Right kidney (tissue), 1 donor: ENCODE data around the gene KLK3.
"Not testable (repeated sequence)": the region's sequence is repeated elsewhere in the genome, so short reads cannot be mapped to it uniquely, and the experiment has no call there.

ENCODE experiments used
- DNase-seq: peaks from one replicate; pipeline ENCODE4 v3.0.0-alpha.2; 2016

Gene KLK3

GRCh38 chr19:50861496-50862286 lies 7.0 kb downstream of the KLK3 start:
- no peak for DNase-seq

DNA sequence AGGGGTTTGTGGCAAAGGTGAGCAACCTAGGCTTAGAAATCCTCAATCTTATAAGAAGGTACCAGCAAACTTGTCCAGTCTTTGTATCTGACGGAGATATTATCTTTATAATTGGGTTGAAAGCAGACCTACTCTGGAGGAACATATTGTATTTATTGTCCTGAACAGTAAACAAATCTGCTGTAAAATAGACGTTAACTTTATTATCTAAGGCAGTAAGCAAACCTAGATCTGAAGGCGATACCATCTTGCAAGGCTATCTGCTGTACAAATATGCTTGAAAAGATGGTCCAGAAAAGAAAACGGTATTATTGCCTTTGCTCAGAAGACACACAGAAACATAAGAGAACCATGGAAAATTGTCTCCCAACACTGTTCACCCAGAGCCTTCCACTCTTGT lies 14.8 kb downstream of the KLK3 start:
- DNase-seq = no peak

- no peak for DNase-seq
Measured at GRCh38 chr19:50870417-50871089, 15.8 kb downstream of the KLK3 start.

DNA sequence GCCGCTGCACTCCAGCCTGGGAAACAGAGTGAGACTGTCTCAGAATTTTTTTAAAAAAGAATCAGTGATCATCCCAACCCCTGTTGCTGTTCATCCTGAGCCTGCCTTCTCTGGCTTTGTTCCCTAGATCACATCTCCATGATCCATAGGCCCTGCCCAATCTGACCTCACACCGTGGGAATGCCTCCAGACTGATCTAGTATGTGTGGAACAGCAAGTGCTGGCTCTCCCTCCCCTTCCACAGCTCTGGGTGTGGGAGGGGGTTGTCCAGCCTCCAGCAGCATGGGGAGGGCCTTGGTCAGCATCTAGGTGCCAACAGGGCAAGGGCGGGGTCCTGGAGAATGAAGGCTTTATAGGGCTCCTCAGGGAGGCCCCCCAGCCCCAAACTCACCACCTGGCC lies 18.3 kb downstream of the KLK3 start, which contains the start of gene KLK2:
Gene KLK2 (plus strand): TSS at position 384 of the 400 bp plus-strand sequence. CDS start 35 bp downstream, outside the sequence.
- no peak for DNase-seq

DNA sequence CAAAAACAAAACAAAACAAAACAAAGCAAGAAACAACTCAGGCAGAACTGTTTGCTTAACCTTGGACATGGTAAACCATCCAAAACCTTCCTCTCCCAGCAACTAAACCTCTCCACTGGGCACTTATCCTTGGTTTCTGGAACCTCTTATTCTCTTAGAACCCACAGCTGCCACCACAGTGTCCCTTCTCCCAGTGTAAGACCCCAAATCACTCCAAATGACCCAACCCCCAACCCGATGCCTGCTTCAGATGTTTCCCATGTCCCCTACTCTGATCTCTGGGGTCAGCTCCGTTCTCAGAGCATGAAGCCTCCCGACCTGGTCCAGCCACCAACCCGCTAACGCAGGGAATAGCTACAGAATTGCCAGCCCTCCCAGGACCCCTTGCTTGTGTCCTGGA lies 19.5 kb downstream of the KLK3 start:
- no peak for DNase-seq

DNA sequence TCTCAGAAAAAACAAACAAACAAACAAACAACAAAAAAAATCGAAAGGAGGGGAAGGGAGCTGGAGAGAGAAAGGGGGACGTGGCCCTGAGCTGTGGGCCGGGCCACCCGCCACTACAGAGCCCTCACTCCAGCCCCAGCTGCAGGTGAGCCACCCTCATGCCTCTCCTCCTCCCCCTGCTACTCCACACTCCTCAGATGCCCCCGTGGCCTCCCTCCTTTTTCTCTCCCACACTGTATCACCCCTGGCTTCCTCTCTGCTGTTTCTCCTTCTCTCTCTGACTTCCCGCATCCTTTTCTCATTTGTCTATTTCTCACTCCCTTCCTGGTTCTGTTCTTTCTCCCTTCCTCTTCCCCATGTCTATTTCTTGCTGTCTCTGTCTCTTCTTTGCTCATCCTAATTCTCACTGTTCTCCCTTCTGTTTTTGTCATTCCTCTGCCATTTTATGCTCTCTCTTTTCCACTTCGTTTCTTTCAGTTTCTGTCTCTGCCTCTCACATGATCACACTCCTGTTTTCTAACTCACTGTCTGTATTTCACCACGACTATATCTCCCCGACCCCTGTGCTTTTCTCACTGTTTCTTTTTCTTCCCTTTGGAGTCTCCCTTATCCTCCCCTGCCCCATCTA lies 21.2 kb downstream of the KLK3 start:
- DNase-seq = no peak

GRCh38 chr19:50876456-50876855 lies 21.7 kb downstream of the KLK3 start:
- DNase-seq = no peak

DNA sequence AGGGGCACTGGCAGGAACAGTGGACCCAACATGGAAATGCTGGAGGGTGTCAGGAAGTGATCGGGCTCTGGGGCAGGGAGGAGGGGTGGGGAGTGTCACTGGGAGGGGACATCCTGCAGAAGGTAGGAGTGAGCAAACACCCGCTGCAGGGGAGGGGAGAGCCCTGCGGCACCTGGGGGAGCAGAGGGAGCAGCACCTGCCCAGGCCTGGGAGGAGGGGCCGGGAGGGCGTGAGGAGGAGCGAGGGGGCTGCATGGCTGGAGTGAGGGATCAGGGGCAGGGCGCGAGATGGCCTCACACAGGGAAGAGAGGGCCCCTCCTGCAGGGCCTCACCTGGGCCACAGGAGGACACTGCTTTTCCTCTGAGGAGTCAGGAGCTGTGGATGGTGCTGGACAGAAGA lies 22.6 kb downstream of the KLK3 start:
- DNase-seq = no peak

- no peak for DNase-seq
Measured at GRCh38 chr19:50878851-50879250, 24.1 kb downstream of the KLK3 start.

DNA sequence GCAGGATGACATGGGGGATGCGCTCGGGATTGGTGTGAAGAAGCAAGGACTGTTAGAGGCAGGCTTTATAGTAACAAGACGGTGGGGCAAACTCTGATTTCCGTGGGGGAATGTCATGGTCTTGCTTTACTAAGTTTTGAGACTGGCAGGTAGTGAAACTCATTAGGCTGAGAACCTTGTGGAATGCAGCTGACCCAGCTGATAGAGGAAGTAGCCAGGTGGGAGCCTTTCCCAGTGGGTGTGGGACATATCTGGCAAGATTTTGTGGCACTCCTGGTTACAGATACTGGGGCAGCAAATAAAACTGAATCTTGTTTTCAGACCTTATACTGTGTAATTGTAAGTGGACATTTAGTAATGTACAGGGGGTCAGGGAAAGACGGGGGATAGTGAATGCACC lies 25.5 kb downstream of the KLK3 start:
- DNase-seq = no peak

DNA sequence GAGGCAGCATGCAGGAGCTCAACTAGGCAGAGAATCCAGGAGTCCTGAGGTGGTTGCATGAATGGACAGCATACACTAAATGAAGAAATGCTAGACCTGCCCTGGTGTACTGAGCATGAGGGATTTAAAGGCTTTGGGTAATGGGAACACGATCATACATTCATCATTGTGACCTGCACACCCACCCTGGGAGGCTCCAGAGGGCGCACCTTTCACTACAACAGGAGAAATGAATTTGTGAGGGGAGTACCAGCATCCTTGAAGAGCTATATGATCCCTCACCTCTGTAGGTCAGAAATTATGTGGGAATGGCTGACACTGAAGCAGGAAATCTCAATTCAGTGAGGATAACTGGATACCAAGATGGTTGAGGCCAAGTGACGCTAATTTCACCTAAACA lies 27.5 kb downstream of the KLK3 start:
- DNase-seq = no peak

DNA sequence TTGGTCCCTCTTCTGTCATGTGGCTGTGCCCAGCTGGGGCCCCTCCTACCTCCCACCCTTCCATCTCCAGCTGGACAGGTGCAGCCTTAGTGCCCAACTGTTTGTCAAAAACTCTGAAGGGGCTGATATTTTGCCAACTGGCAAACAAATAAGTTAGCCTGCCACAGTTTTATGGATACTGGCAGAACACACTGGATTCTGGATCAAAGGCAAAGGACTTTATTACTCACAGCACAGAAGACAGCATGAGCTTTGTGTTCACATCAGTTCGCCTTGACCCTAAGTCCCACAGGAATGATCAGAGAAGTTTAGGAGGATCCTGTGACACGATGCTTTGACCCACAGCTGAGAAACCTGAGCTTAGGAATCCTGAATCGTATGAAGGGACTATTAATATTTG lies 34.9 kb downstream of the KLK3 start:
- DNase-seq = no peak

GRCh38 chr19:50890422-50891252 lies 35.9 kb downstream of the KLK3 start:
- no peak for DNase-seq

DNA sequence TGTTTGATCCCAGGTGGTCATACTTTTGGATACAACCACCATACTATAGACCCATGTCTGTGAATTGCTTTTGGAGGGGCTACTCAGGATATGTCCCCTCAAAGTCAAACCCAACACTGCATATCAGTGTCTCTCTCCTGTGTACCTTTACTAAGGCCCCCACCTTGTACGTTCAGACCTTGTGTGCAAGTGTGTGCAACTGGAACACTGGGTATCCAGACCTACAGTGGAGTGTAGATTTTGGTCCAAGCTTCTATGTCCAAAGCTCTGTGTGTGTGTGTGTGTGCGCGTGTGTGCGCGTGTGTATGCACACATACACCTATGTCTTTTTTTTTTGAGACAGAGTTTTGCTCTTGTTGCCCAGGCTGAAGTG lies 36.5 kb downstream of the KLK3 start:
- DNase-seq = no peak

DNA sequence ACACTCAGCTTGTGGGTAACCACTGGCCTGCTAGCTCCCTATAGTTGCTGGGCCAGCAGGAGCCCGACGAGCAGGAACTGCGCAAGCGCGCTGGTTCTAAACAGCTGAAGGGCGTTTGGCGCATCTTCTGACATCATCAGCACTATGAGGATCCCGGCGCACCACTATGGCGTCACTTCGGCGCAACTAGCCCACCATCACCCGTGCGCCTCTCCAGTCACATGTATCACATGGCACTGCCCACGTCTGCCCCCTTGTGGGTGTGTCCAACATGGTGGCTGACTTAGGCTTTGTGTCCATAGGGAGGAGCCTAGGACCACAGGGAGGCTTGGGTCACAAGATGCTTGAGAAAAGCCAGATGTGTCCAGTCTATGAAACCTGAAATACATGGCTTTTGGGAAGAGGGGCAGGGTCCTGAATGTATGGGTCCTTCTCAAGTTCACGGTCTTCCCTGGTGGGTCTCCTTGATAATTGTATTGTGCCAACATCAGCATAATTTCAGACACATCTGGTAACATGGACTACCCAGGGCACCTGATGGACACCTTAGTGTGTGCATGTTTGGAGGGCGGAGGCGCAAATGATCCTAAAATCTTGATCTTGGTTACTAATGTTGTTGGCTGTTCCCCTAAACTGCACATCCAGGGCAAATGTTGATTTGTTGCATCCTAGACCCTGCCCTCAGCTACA lies 38.5 kb downstream of the KLK3 start:
- DNase-seq = no peak

- DNase-seq = no peak
Measured at GRCh38 chr19:50894478-50895356, 40.0 kb downstream of the KLK3 start.

GRCh38 chr19:50896089-50896590 lies 41.4 kb downstream of the KLK3 start:
- DNase-seq = not testable (repeated sequence)

GRCh38 chr19:50896591-50897190 lies 42.0 kb downstream of the KLK3 start:
- DNase-seq = no peak

DNA sequence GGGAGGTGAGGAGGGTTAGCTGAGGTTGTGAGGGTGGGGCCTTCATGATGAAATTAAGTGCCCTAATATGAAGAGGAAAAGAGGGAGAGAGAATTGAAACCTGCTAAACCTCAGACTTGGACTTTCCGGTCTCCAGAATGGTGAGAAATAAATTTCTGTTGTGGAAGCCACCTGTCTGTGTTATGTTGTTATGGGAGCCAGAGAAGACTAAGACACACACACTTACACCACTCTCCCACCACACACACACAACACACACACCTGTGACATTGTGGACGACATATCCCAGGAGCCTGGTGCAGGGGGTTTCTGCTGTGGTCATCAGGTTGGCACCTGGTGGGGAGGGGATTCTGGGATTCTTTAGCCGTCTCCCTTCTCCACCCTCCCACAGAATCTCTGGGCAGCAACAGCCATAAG lies 42.5 kb downstream of the KLK3 start:
- no peak for DNase-seq

DNA sequence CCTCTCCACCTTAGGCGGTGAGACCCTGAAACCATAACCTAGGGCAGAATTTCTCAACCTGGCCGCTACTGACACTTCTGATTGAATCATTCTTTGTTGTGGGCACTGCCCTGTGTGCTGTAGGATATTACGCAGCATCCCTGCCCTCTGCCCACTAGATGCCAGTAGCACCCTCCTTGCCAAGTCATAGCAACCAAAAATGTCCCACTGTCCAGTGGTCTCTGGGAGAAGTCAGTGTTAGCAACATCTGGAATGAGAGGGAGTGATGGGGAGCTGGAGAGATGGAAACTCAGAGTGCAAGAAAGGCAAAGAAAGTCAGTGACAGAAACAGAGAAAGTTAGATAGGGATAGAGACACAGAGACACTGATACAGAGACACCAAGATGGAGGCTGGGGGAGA lies 42.9 kb downstream of the KLK3 start:
- no peak for DNase-seq
